Duodenal mucosa (tissue), 2 donors: ENCODE data around the gene LSP1.

Experiments
- H3K27ac ChIP-seq: one replicate; pipeline ENCODE4 v1.7.0; 2013; ENCODE audit warnings: low read depth, low read length
- H3K27me3 ChIP-seq, 2 donors: one replicate each; pipeline ENCODE4 v1.7.0; 2013; ENCODE audit warnings: low read length in 2 of 2, control low read depth in 1 of 2; ENCODE audit not compliant: insufficient read depth in 2 of 2, control insufficient read depth in 1 of 2
- H3K36me3 ChIP-seq, 2 donors: one replicate each; pipeline ENCODE4 v1.7.0; 2013; ENCODE audit warnings: low read length in 2 of 2, control low read depth in 1 of 2; ENCODE audit not compliant: insufficient read depth in 2 of 2, control insufficient read depth in 1 of 2
- H3K4me1 ChIP-seq, 2 donors: one replicate each; pipeline ENCODE4 v1.7.0; 2013; ENCODE audit warnings: low read length in 2 of 2, control low read depth in 1 of 2; ENCODE audit not compliant: insufficient read depth in 2 of 2, control insufficient read depth in 1 of 2
- H3K4me3 ChIP-seq, 2 donors: one replicate each; pipeline ENCODE4 v1.7.0; 2013; ENCODE audit warnings: low read length in 2 of 2, low read depth in 1 of 2
- H3K9ac ChIP-seq, 2 donors: one replicate each; pipeline ENCODE4 v1.7.0; 2013; ENCODE audit warnings: low read length in 2 of 2, low read depth in 1 of 2
- H3K9me3 ChIP-seq, 2 donors: one replicate each; pipeline ENCODE4 v1.7.0; 2013; ENCODE audit warnings: low read length in 2 of 2, control low read depth in 1 of 2; ENCODE audit not compliant: control insufficient read depth in 1 of 2

The LSP1 gene

DNA sequence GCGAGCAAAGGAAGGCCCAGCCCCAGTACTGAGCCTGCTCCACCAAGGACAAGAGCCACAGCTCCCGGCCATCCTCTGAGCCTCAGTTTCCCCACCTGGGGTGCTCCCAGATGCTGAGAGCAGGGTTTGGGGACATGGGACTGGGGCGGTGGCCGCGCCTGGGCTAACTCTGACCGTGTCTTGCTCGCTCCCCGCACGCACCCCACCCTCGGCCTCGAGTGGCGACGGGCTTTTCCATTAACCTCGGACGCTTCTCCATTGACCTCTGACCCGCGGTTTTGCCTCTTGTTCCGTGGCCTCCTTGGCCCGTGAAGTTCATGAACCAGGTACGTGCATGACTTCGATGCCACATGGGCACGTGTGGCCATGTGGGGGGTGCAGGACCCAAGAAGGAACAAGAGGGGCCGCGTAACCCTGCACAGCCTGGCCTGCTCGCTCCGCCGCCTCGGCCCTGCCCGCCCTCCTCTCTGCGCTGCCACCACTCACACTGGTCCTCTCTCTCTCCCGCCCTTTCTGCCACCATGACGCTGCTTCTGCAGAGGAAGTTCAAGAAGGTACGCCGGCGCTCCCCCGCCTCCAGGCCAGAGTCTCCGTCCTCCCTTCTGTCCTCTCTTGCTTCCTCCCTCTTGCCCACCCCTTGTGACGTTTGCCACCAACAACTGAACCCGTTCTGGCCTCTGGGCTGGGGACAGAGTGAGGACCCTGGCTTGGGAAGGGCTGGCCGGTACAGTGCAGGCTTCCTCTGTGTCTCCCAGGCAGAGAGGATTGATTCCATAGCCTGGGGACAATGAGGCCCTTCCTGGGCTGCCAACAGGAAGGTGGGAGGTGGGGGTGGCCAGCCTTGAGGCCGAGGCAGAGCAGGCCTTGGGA is 73.5 kb downstream of the LSP1 start:
- H3K27ac ChIP-seq, result no peak overlapping the region
- H3K9ac ChIP-seq, result no peak overlapping the region
- H3K4me3 ChIP-seq, result no peak overlapping the region

DNA sequence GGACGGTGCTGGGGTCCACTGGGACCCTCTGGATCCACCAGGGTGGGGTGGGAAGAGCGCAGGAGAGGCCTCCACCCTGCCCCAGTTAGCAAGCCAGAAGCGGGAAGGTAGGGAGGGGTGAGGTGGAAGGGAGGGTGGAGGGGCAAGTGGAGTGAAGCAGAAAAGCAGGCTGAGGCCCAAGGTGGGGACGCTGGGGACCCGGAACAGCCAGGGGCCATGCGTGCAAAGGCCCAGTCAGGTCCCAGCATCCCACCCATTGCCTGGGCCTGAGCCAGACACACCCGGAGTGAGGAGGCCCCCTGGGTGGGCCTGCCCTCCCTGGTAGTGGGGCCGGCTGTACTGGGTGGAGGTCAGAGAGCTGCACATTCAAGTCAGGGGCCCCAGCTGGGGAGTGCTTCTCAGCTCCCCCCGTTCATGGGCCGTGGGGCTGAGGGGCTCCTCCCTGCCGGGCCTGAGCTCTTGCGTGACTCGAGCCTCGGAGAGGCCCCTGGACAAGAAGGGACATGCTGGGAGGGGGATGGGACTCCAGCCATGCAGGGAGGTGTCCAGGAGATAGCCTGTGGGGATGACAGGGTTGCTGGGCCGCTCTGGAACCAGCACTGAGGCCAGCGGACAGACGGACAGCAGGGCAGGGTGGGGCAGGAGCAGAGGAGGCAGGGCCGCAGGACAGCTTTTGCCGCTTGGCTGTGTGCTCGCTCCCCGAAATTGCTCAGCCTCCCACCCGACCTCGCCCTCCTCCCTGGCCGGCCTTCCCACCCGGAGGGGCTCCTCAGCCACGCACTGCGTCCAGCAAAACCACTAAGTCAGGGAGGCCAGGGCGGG is 74.4 kb downstream of the LSP1 start:
- Histone ChIP-seq H3K9ac (no peak overlapping the region), H3K4me3 (no peak overlapping the region), H3K9me3 (no peaks in the 10 kb centered on the region), H3K4me1 (no peaks in the 10 kb centered on the region), H3K36me3 (no peaks in the 10 kb centered on the region), H3K27ac (no peak overlapping the region), H3K27me3 (no peaks in the 10 kb centered on the region)

More for the DNA sequence above, 73.5 kb downstream of the LSP1 start:
- Histone ChIP-seq H3K36me3 (no peaks in the 10 kb centered on the region), H3K9me3 (no peaks in the 10 kb centered on the region), H3K27me3 (no peaks in the 10 kb centered on the region), H3K4me1 (no peaks in the 10 kb centered on the region)

- Histone ChIP-seq H3K27me3 (no peaks in the 10 kb centered on the region), H3K27ac (no peak overlapping the region), H3K4me3 (no peak overlapping the region), H3K9me3 (no peaks in the 10 kb centered on the region), H3K4me1 (no peaks in the 10 kb centered on the region), H3K9ac (no peak overlapping the region), H3K36me3 (no peaks in the 10 kb centered on the region)
Measured at GRCh38 chr11:1927848-1928469, 75.1 kb downstream of the LSP1 start.

- H3K9ac ChIP-seq, result no peak overlapping the region
- no peaks in the 10 kb centered on the region for H3K27me3 ChIP-seq
- no peak overlapping the region for H3K4me3 ChIP-seq
- no peaks in the 10 kb centered on the region for H3K36me3 ChIP-seq
- H3K9me3 ChIP-seq, result no peaks in the 10 kb centered on the region
- H3K4me1 ChIP-seq, result no peaks in the 10 kb centered on the region
- H3K27ac ChIP-seq, result no peak overlapping the region
Measured at GRCh38 chr11:1928470-1928890, 75.6 kb downstream of the LSP1 start.

DNA sequence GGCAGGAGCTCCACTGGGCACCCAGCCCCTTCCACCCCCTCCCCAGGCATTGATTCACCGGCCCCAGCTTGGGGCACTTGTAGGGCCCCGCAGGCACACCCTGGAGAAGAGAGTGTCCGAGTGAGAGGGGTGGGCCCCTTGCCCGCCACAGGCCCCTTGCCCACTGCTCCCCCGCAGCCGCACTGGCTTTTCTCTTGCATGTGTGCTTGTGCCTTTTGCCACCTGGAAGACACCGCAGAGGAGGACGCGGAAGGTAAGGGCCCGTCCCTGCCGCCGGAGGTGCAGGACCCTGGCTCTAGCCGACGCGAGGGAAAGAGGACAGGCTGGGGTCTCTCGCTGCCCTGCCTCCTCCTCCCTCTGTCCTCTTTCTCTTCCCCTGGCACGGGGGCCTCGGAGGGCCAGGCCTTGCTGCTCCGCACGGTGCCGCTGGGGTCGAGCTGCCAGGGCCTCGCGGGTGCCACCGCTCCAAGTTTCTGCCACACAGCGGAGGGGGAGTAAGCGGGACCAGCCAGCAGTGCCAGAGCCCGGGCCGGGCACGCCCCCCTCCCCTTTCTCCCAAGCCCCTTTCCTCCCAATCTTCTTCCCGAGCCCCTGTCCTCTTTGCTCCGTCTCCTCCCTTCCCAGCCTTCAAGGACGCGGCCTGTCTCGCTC is 76.1 kb downstream of the LSP1 start:
- Histone ChIP-seq H3K36me3 (no peaks in the 10 kb centered on the region), H3K9ac (no peak overlapping the region), H3K9me3 (no peaks in the 10 kb centered on the region), H3K27ac (no peak overlapping the region), H3K4me3 (no peak overlapping the region), H3K27me3 (no peaks in the 10 kb centered on the region), H3K4me1 (no peaks in the 10 kb centered on the region)

DNA sequence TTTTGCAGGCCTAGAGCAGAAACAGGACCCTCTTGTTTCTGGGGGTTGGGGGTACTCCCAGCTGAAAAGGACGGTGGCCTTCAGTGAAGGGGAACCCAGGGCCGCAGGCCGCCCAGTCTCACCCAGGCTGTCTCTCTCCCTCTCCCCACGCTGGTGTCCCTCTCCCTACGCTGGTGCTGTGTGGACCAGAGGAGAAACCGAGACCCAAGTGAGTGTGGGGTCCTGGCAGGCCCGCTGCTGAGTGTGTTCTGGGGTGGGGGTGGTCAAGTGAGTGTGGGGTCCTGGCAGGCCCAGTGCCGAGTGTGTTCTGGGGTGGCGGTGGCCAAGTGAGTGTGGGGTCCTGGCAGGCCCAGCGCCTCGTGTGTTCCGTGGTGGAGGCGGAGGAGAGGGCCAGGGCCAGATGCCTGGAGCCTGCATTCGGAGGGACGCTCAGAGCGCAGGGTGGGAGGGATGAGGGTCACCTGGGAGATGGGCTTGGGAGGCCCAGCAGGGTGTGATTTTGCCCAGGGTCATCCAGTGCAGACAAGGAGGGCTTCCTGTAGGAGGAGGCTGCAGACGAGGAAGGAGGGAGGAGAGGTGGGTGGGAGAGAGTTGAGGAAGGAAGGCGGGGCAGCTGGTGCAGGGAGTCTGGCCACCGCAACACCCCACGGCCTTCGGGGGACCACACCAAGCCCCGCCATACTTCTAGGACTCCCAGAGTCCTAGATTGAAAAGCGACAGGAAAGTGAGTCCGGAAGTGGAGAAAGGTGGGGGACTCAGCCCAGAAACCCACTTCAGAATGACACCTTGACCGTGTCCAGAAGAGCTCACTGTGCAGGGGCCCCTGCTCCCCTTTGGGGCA is 77.0 kb downstream of the LSP1 start:
- Histone ChIP-seq H3K9me3 (no peaks in the 10 kb centered on the region), H3K4me3 (no peak overlapping the region), H3K36me3 (no peaks in the 10 kb centered on the region), H3K27me3 (no peaks in the 10 kb centered on the region), H3K27ac (no peak overlapping the region), H3K4me1 (no peaks in the 10 kb centered on the region), H3K9ac (no peak overlapping the region)

DNA sequence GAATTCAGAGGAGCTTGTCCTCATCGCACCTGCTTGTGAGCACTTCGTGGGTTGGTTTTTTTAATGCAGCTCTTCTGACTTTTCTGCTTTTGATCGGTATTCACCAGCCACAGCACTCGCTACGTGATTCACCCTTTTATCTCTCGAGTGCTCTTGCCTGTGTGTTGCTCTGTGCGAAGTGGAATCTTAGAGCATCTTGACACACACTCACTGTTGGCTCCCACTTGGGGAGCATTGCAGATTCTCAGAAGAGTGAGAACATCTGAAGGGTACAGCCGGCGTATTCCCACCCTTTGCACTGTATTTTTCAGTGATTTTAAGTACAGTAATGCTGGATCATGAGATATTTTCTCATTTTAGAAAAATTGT is 77.6 kb downstream of the LSP1 start:
- H3K4me1 ChIP-seq, result no peaks in the 10 kb centered on the region
- H3K9ac ChIP-seq, result no peak overlapping the region
- H3K27ac ChIP-seq, result no peak overlapping the region
- H3K36me3 ChIP-seq, result no peaks in the 10 kb centered on the region
- H3K27me3 ChIP-seq, result no peaks in the 10 kb centered on the region
- no peaks in the 10 kb centered on the region for H3K9me3 ChIP-seq
- H3K4me3 ChIP-seq, result no peak overlapping the region

DNA sequence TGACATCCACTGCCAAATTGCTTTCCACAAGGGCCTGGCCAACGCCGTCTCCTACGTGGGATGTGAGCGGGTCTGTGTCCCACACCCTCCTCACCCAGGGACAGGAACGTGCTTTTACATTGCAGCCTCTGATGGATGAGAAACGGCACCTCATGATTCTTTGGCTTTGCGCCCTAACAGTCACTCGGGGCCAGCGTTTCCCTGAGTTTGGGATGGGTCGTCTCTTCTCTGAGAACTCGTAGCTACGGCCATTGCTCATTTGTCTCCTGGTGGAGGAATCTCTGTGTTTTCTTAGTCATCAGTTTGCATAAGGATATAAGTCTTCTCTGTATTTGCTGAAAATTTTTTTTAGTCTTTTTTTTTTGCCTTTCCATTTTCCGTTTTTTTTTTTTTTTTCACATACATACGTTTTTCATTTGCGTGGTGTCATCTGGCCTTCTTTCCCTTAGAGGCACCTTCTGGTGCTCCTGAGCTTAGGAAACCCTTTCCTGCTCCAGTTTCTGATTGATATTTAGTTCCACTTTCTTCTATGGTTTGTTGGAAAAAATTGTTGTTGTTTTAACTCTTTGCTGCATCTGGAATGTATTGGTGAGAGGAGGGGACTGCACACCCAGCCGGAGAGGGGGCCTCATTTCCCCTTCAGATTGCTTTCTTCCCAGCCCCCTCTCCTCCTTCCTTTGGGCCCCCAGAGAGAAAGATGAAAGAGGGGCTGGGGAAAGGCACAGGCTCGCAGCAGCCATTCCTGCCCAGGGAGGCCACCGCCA is 78.6 kb downstream of the LSP1 start:
- H3K4me3 ChIP-seq, result no peak overlapping the region
- no peak overlapping the region for H3K9ac ChIP-seq
- no peaks in the 10 kb centered on the region for H3K27me3 ChIP-seq
- H3K36me3 ChIP-seq, result no peaks in the 10 kb centered on the region
- H3K27ac ChIP-seq, result no peak overlapping the region
- H3K4me1 ChIP-seq, result no peaks in the 10 kb centered on the region
- H3K9me3 ChIP-seq, result no peaks in the 10 kb centered on the region

DNA sequence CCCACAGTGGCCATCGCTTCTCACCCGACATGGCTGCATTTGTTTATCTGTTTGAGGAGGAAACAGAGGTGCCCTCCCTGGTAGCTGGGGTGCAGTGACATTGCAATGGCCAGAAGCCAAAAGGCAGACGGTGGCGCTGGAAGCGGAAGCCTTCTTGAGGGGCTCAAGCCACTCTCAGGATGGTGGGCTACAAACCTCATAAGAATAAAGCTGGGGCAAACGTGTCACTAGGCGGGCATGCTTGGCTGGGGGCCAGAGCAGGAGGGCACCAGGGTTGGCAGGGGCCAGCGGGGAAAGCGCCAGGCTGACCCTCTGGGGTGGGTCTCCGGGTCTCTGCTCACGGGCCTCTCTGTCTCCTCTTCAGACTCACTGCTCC is 79.2 kb downstream of the LSP1 start:
- Histone ChIP-seq H3K27ac (no peak overlapping the region), H3K36me3 (no peaks in the 10 kb centered on the region), H3K4me3 (no peak overlapping the region), H3K4me1 (no peaks in the 10 kb centered on the region), H3K27me3 (no peaks in the 10 kb centered on the region), H3K9me3 (no peaks in the 10 kb centered on the region), H3K9ac (no peak overlapping the region)
